HG02852 (cell line): Measurements from ENCODE around the gene MAT1A.
"Not testable (repeated sequence)": the region's sequence is repeated elsewhere in the genome, so short reads cannot be mapped to it uniquely, and the experiment has no call there.

Experiments used
- ATAC-seq: cut with Tn5 transposase; IDR thresholded peaks from one replicate; pipeline ENCODE4 v1.9.1; 2021; ENCODE audit warnings: mild to moderate bottlenecking, moderate library complexity; ENCODE audit not compliant: unreplicated experiment

The MAT1A gene

GRCh38 chr10:80265740-80266512, 23.5 kb downstream of the MAT1A start:
- no peak for ATAC-seq

DNA sequence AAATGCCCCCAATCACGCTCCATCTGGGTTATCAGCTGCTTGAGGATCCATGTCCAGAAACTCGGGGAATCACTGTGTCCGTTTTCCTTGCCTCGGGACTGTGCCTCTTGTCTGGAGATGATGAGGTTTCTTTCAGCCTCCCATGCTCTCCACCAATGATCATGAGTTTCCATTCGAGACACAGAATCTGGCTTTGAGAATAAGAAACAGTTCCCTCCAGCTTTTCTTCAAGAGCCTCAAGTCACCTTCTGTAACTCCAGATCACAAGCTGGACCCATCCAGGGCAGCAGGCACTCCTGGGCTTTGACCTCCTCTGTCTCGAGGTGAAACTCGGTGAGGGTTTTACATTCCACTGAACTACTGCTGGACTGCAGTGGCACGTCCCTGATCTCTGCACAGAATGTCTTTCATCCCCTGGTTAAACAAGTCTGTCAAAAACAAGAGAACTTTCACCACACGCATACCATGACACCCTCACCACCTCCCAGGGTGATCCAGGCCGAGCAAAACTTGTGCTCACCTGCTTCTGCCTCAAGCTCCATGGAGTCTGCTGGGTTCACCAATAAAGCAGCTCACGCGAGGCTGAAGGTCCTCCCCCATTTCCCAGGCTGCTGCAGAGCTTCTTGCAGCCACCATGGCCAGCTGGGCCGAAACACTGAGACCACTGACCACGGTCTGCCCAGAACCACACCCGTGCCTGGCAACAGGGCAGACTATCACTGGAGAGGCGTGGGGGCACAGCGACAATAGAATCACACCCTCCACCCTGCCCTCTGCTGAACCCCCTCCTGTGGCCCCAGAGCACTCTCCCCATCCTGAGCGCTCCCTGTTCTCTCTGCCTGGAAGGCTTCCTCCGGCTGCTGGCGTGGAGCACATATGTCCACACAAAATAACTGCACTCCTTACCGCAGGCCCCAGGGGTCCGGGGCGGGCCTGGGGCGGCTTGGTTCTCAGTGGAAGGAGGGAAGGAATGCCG, 25.1 kb downstream of the MAT1A start:
- no peak for ATAC-seq

- ATAC-seq: no peak
Measured at GRCh38 chr10:80261316-80262030, 28.0 kb downstream of the MAT1A start.

GRCh38 chr10:80260295-80261243, 28.9 kb downstream of the MAT1A start:
- no peak for ATAC-seq

DNA sequence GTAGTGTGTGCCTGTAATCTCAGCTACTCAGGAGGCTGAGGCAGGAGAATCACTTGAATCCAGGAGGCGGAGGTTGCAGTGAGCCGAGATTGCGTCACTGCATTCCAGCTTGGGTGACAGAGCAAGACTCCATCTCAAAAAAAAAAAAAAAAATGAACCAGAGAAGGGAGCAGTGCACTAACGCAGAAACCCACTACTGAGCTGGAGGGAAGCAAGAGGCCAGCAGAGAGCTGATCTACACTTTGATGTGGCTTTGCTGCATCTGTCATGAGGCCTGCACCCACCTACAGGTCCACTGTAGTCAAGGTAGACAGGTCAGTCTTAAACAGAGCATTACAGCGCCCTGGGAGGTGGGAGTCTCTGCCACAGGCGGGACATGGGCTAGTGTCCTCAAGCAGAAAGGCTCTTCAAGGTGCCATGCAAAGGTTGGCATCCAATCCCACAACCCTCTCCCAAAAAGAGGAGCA, 30.0 kb downstream of the MAT1A start:
- ATAC-seq: no peak

DNA sequence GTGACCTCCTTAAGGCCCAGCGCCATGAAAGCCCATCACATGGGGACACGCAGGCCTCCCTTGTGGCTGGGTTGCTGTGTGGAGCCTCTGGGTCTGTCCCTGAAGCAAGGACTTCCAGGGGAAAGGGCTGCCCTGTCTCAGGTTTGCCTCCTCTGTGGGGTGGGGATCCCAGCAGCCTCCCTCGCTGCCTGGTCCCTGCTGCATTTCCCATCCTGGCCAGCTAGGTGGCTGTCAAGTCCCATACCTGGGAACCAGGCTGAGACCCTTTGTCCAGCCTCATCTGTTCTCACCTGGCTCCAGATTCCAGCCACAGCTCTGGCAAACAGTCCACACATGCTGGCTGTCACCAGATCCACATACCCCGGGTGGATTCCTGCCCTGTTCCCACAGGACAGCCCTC, 32.7 kb downstream of the MAT1A start:
- not testable (repeated sequence) for ATAC-seq

GRCh38 chr10:80254726-80255125, 34.7 kb downstream of the MAT1A start:
- ATAC-seq: not testable (repeated sequence)

- ATAC-seq: not testable (repeated sequence)
Measured at GRCh38 chr10:80253963-80254271, 35.5 kb downstream of the MAT1A start.

GRCh38 chr10:80253266-80253962, 36.0 kb downstream of the MAT1A start:
- peak; percentile 72 for ATAC-seq

GRCh38 chr10:80252296-80252887, 37.1 kb downstream of the MAT1A start:
- no peak for ATAC-seq

DNA sequence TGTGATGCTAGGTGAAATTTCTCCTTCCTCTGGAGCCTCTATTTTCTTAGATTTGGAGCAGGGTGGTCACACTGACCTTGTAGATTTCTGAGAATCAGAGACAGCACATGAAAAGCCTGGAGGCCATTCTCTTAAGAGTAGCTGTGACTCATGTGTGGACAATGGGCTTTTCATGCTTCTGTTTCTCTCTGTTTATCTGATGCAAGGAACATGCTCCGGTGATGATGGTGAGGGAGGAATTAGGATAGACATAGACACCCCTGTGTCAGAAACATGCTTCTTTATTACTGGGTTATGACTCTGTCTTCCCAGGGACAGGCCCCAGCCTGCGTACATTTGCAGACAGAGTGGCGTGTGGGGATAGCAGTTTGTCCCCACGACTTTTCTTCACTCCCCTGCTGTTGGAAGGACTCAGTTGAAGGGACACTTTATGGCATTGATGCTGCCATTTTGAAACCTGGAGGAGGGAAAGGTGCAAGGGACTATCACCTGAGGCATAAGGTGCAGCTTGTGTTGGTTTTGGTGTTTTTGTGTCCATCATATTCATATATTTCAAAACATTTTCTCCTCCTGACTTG, 37.7 kb downstream of the MAT1A start:
- not testable (repeated sequence) for ATAC-seq

- ATAC-seq: not testable (repeated sequence)
Measured at GRCh38 chr10:80250399-80250798, 39.1 kb downstream of the MAT1A start.

DNA sequence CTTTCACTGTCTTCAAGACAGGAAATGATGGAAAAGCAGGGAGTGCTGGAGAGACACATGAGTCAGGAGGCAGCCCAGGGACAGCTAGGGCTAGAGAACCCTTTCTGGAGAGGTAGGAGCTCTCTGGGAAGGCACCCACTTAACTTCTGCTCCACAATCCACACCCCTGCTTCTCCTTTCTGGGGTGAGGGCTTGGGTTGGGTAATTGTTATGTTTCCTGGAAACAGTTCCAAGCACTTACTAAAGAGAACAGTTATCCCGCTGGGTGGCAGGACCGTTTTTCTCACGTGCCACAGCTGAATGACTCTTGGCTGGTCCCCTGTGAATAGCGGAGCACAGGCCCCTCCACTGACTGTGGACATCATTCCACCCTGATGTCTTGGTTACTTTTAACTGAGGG, 39.6 kb downstream of the MAT1A start:
- ATAC-seq: not testable (repeated sequence)

- not testable (repeated sequence) for ATAC-seq
Measured at GRCh38 chr10:80247611-80248010, 41.8 kb downstream of the MAT1A start.

- not testable (repeated sequence) for ATAC-seq
Measured at GRCh38 chr10:80244371-80244770, 45.1 kb downstream of the MAT1A start.

- not testable (repeated sequence) for ATAC-seq
Measured at GRCh38 chr10:80242341-80242740, 47.1 kb downstream of the MAT1A start.

DNA sequence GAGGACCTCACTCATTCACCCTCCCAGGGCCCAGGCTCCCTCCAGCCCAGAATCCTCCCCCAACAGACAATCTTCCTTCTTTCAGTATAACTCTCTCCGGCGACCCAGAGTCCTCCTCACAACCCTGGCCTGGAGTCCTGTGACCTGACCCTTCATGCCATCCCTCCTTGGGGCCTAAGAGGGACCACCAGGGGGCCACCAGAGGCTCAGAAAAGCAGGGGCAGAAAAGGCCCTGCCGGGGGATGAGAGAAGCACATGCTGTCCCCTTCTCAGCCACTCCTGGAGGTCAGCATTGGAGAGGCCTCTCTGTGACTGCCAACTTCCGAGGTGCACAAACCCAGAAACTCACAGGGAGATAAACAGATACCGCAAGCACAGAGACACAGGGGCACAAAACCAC, 53.0 kb downstream of the MAT1A start:
- ATAC-seq: not testable (repeated sequence)
